Psoas muscle (tissue), 8 donors: ENCODE data around the gene EML4. TPM values are rescaled to one million over a fixed set of nuclear protein-coding genes. Genes with fewer than 3 reads are reported as not detected.

Experiments used
- ATAC-seq, 4 donors: fragments of 200-7000 bp; cut with Tn5 transposase; one replicate each; pipeline ENCODE4 v1.9.1; 2020; ENCODE audit warnings: moderate library complexity in 3 of 4, mild to moderate bottlenecking in 2 of 4
- DNase-seq, 2 donors: peaks; one replicate each; pipeline ENCODE4 v3.0.0-alpha.2; 2020
- H3K27ac ChIP-seq: fragments of 200-600 bp; one replicate; pipeline ENCODE4 v1.8.0; 2022
- H3K27me3 ChIP-seq, 3 donors: fragments of 200-600 bp in 1 of 3; one replicate each; pipeline versions ENCODE4 v1.6.1 to v1.8.0; 2013 to 2022; ENCODE audit warnings: low read length in 2 of 3, mild to moderate bottlenecking in 2 of 3, moderate library complexity in 1 of 3; ENCODE audit not compliant: insufficient read depth in 3 of 3
- H3K36me3 ChIP-seq, 2 donors: fragments of 200-600 bp in 1 of 2; one replicate each; pipeline versions ENCODE4 v1.6.1 to v1.8.0; 2013 to 2022; ENCODE audit warnings: low read depth in 1 of 2, mild to moderate bottlenecking in 1 of 2, moderate library complexity in 1 of 2; ENCODE audit not compliant: insufficient read depth in 1 of 2
- H3K4me1 ChIP-seq: fragments of 200-600 bp; one replicate; pipeline ENCODE4 v1.8.0; 2022
- H3K4me3 ChIP-seq: fragments of 200-600 bp; one replicate; pipeline ENCODE4 v1.8.0; 2022; ENCODE audit warnings: mild to moderate bottlenecking
- H3K9me3 ChIP-seq: fragments of 200-600 bp; one replicate; pipeline ENCODE4 v1.8.0; 2022
- WGBS, 3 donors: extraction: QIAGEN DNeasy Blood & Tissue Kit; methylation state at CpG; one replicate each; pipeline versions ENCODE4 v1.1.6 to v1.1.7; 2013; 5-methylcytosine and 5-hydroxymethylcytosine counted together
- intact Hi-C, 2 donors: fragments of 100-400 bp; cut with DNase I; formaldehyde crosslinking; loops; one replicate each; pipeline versions ENCODE4 v1.11.0 to v1.14.2; 2022
- polyA plus RNA-seq, 3 donors: library from polyadenylated mRNA; stranded (reverse); fragments of 200-250 nt; gene quantifications; one replicate each; pipeline ENCODE4 v1.2.3, GENCODE V29; 2013
- total RNA-seq, 4 donors: library from RNA; stranded (reverse); fragmentation: NEBNext Ultra II Directional in 2 of 4; extraction: Animal tissue kit (Norgen Biotek cat#: 25700) in 2 of 4; gene quantifications; one replicate each; pipeline versions ENCODE4 v1.2.1 to v1.2.4, GENCODE V29; 2021 to 2023
- TF ChIP-seq, protein P1 (sequence below): fragments of 200-600 bp; IDR thresholded peaks from one replicate; pipeline ENCODE4 v1.8.0; 2022; ENCODE audit warnings: antibody characterized with exemption
- donor health status: healthy with polysubstance abuse.
- donor health status: DM: no; HTN: no; CAD: no; lungs with moderate emphysema.
- donor health status: Bipolar disorder and iron deficiency.
- donor health status: healthy.
- donor health status: DM: yes; HTN: yes; CAD: no.
- donor health status: DM: no; HTN: no; CAD: no.
- donor health status: DM: no; HTN: no; CAD: no.
- donor health status: DM: yes; HTN: yes; CAD: no.

The EML4 gene
- total and polyA plus RNA-seq, 7 donors: 2.7 to 8.9 (median 5.0) TPM

- WGBS, 3 donors: 59 to 63% (median 62%) methylated on average over 5 of the region's 5 CpGs
- ATAC-seq (no peak), DNase-seq (no peak)
- TF ChIP-seq, protein P1, sequence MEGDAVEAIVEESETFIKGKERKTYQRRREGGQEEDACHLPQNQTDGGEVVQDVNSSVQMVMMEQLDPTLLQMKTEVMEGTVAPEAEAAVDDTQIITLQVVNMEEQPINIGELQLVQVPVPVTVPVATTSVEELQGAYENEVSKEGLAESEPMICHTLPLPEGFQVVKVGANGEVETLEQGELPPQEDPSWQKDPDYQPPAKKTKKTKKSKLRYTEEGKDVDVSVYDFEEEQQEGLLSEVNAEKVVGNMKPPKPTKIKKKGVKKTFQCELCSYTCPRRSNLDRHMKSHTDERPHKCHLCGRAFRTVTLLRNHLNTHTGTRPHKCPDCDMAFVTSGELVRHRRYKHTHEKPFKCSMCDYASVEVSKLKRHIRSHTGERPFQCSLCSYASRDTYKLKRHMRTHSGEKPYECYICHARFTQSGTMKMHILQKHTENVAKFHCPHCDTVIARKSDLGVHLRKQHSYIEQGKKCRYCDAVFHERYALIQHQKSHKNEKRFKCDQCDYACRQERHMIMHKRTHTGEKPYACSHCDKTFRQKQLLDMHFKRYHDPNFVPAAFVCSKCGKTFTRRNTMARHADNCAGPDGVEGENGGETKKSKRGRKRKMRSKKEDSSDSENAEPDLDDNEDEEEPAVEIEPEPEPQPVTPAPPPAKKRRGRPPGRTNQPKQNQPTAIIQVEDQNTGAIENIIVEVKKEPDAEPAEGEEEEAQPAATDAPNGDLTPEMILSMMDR: no peak
- Histone ChIP-seq H3K27ac (no peak overlapping the region), H3K36me3 (no peaks in the 10 kb centered on the region), H3K4me3 (no peak overlapping the region), H3K27me3 (no peaks in the 10 kb centered on the region), H3K9me3 (no peaks in the 10 kb centered on the region), H3K4me1 (no peaks in the 10 kb centered on the region)
- intact Hi-C loops: loop anchor here in 1 of 2 donors (10.0 kb wide), 1 partner anchor 369 kb away; no protein-coding TSS in a partner anchor
These were observed 64.9 kb downstream of the EML4 start for GRCh38 chr2:42233976-42234441.

DNA sequence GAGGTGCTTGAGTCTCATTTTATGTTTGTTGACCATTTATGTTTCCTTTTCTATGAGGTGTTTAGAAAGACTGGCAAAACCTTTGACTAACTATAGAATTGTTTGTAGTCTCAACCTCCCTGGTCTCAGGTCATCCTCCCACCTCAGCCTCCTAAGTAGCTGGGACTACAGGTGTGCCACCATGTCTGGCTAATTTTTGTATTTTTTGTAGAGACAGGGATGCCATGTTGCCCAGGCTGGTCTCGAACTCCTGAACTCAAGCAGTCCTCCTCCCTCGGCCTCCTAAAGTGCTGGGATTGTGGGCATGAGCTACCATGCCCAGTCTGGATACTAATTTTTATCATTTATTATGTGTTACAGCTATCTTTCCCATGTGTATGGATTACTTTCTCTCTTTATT, 67.8 kb downstream of the EML4 start:
- 96 to 99% (median 97%) methylated on average over 2 of the region's 2 CpGs for WGBS, 3 donors
- no peak for DNase-seq

DNA sequence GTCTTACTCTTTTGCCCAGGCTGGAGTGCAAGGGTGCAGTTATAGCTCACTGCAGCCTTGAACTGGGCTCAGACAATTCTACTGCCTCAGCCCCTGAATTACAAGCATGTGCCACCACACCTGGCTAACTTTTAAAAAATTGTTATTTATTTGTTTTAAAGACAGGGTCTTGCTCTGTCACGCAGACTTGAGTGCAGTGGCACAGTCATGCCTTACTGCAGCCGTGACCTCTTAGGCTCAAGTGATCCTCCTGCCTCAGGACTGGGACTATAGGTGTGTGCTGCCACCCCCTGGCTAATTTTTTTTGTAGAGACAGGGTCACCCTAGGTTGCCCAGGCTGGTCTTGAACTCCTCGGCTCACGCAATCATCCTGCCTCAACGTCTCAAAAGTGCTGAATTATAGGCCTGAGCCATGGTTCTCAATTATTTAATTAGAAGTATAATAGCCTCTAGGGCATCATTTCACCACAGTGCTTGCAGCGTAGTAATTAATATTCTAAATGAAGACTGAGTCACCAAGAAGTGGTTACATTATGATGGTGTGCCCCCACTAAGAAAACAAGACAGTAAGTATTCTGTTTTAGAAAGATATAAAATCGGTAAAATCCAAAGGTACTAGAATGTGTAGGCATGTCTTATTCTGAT, 69.6 kb downstream of the EML4 start:
- Histone ChIP-seq H3K9me3 (no peaks in the 10 kb centered on the region), H3K4me1 (no peaks in the 10 kb centered on the region), H3K27me3 (no peaks in the 10 kb centered on the region), H3K4me3 (no peak overlapping the region), H3K27ac (no peak overlapping the region), H3K36me3 (no peaks in the 10 kb centered on the region)
- intact Hi-C loops: loop anchor here (2.0 to 10.0 kb wide), 4 partner anchors 50 to 374 kb away; no protein-coding TSS in a partner anchor
- TF ChIP-seq, protein P1: peak; percentile 46
- 66 to 76% (median 72%) methylated on average over 7 of the region's 7 CpGs for WGBS, 3 donors
- DNase-seq (no peak), ATAC-seq (peak; percentile 62 to 88 (median 84))

More for the DNA sequence above, 67.8 kb downstream of the EML4 start:
- H3K4me1 ChIP-seq: no peaks in the 10 kb centered on the region
- ATAC-seq: no peak
- H3K27me3 ChIP-seq: no peaks in the 10 kb centered on the region
- no peaks in the 10 kb centered on the region for H3K9me3 ChIP-seq
- H3K4me3 ChIP-seq: no peak overlapping the region
- TF ChIP-seq, protein P1: no peak
- no peak overlapping the region for H3K27ac ChIP-seq
- intact Hi-C loops: loop anchor here (5.0 to 10.0 kb wide), 2 partner anchors 140 to 372 kb away; no protein-coding TSS in a partner anchor
- no peaks in the 10 kb centered on the region for H3K36me3 ChIP-seq

- no peak for DNase-seq
- no peaks in the 10 kb centered on the region for H3K27me3 ChIP-seq
- WGBS, 3 donors: 77 to 82% (median 81%) methylated on average over 3 of the region's 3 CpGs
- H3K4me3 ChIP-seq: no peak overlapping the region
- H3K27ac ChIP-seq: no peak overlapping the region
- H3K36me3 ChIP-seq: no peaks in the 10 kb centered on the region
- intact Hi-C loops: loop anchor here (2.0 to 10.0 kb wide), 4 partner anchors 50 to 374 kb away; no protein-coding TSS in a partner anchor
- no peaks in the 10 kb centered on the region for H3K9me3 ChIP-seq
- no peaks in the 10 kb centered on the region for H3K4me1 ChIP-seq
- ATAC-seq: no peak
- TF ChIP-seq, protein P1: no peak
These were observed 70.1 kb downstream of the EML4 start for GRCh38 chr2:42239289-42239661.
